Mucosa of rectum (tissue), 2 donors: ENCODE measurements around the gene PFDN6.

Experiments
- H3K27ac ChIP-seq, 2 donors: one replicate each; pipeline ENCODE4 v1.7.0; 2013; ENCODE audit warnings: inconsistent platforms in 2 of 2, low read depth in 2 of 2, low read length in 2 of 2
- H3K27me3 ChIP-seq, 2 donors: one replicate each; pipeline ENCODE4 v1.7.0; 2013; ENCODE audit warnings: low read length in 2 of 2; ENCODE audit not compliant: control insufficient read depth in 2 of 2, insufficient read depth in 2 of 2
- H3K36me3 ChIP-seq, 2 donors: one replicate each; pipeline ENCODE4 v1.7.0; 2013; ENCODE audit warnings: low read length in 2 of 2; ENCODE audit not compliant: control insufficient read depth in 2 of 2, insufficient read depth in 2 of 2
- H3K4me1 ChIP-seq, 2 donors: one replicate each; pipeline ENCODE4 v1.7.0; 2013; ENCODE audit warnings: low read length in 2 of 2, mild to moderate bottlenecking in 1 of 2; ENCODE audit not compliant: control insufficient read depth in 2 of 2, insufficient read depth in 2 of 2
- H3K4me3 ChIP-seq, 2 donors: one replicate each; pipeline ENCODE4 v1.7.0; 2013; ENCODE audit warnings: low read length in 2 of 2
- H3K9ac ChIP-seq, 2 donors: one replicate each; pipeline ENCODE4 v1.7.0; 2013; ENCODE audit warnings: low read length in 2 of 2, low read depth in 1 of 2, mild to moderate bottlenecking in 1 of 2
- H3K9me3 ChIP-seq, 2 donors: one replicate each; pipeline ENCODE4 v1.7.0; 2013; ENCODE audit warnings: low read length in 2 of 2; ENCODE audit not compliant: control insufficient read depth in 2 of 2
- donor health status: healthy.
- donor health status: Normal muscosa, but diverticular disease.

The PFDN6 gene

DNA sequence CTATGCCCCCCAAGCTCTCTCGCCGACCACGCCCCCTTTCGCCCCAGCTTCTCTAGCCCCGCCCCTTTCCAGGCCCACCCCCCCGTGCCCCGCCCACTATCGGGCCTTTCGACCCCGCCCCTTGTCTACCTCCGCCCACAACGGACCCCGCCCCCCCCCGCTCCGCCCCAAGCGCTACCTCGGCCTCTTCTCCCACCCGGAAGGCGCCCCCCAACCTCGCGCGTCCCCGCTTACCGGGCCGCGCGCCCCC lies 27.9 kb downstream of the PFDN6 start:
- Histone ChIP-seq H3K27ac (peak overlapping the region; percentile 84 to 88), H3K4me3 (peak overlapping the region; percentile 70 to 77), H3K27me3 (no peaks in the 10 kb centered on the region), H3K4me1 (peaks cover 53 to 57% of the 10 kb centered on the region in 2 donors), H3K9me3 (no peaks in the 10 kb centered on the region), H3K36me3 (peaks cover 26 to 27% of the 10 kb centered on the region in 2 donors), H3K9ac (peak overlapping the region in 1 of 2 donors; percentile 28)

GRCh38 chr6:33317669-33318425 lies 28.4 kb downstream of the PFDN6 start, which contains the start of gene ZBTB22:
ZBTB22 (minus strand) TSS chr6:33317744; CDS start chr6:33316916, 828 bp downstream.
- Histone ChIP-seq H3K4me3 (peak within 1 kb of the TSS; percentile 77 to 94), H3K27ac (peak within 1 kb of the TSS; percentile 84 to 88), H3K4me1 (peaks cover 49 to 55% of the 10 kb centered on the region in 2 donors), H3K9me3 (no peaks in the 10 kb centered on the region), H3K9ac (peak within 1 kb of the TSS; percentile 74 to 79), H3K27me3 (no peaks in the 10 kb centered on the region), H3K36me3 (peaks cover 26 to 27% of the 10 kb centered on the region in 2 donors)

GRCh38 chr6:33318426-33319073 lies 29.1 kb downstream of the PFDN6 start:
- H3K4me1 ChIP-seq, result peaks cover 52 to 55% of the 10 kb centered on the region in 2 donors

GRCh38 chr6:33319939-33320314 lies 30.5 kb downstream of the PFDN6 start:
- H3K27ac ChIP-seq, result peak overlapping the region in 1 of 2 donors; percentile 32

More at GRCh38 chr6:33318426-33319073, 29.1 kb downstream of the PFDN6 start:
- Histone ChIP-seq H3K27me3 (no peaks in the 10 kb centered on the region), H3K27ac (peak overlapping the region; percentile 84 to 88), H3K9me3 (no peaks in the 10 kb centered on the region), H3K9ac (peak overlapping the region; percentile 74 to 79), H3K4me3 (peak overlapping the region; percentile 77 to 94), H3K36me3 (peaks cover 26 to 27% of the 10 kb centered on the region in 2 donors)

GRCh38 chr6:33320315-33321181 lies 31.1 kb downstream of the PFDN6 start:
- Histone ChIP-seq H3K4me1 (peaks cover 43 to 46% of the 10 kb centered on the region in 2 donors), H3K27ac (peak overlapping the region in 1 of 2 donors; percentile 32), H3K27me3 (no peaks in the 10 kb centered on the region), H3K9me3 (no peaks in the 10 kb centered on the region), H3K36me3 (peaks cover 26 to 27% of the 10 kb centered on the region in 2 donors), H3K4me3 (peak overlapping the region in 1 of 2 donors; percentile 85), H3K9ac (no peak overlapping the region)

More at GRCh38 chr6:33319939-33320314, 30.5 kb downstream of the PFDN6 start:
- Histone ChIP-seq H3K36me3 (peaks cover 26 to 27% of the 10 kb centered on the region in 2 donors), H3K27me3 (no peaks in the 10 kb centered on the region), H3K4me1 (peaks cover 49 to 53% of the 10 kb centered on the region in 2 donors), H3K9ac (no peak overlapping the region), H3K9me3 (no peaks in the 10 kb centered on the region), H3K4me3 (no peak overlapping the region)

DNA sequence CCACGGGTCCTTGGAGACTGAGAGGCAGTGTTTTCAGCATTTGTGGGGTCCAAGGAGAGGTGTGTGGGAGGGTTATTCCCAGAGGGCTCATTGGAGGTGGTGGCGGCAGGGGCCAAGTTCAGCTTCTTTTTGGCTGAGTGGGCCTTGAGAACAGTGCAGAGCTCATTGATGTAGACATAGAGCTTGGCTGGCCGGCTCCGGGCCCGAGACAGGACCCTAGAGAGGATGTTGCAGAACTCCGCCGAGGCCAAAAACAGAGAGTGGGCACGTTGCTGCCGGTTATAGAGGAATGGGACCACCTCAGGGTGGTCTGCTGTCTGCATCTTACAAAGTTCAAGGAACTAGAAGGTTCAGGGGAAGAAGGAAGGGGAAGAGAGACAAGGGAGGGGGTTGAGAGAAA lies 31.8 kb downstream of the PFDN6 start:
- H3K27me3 ChIP-seq, result no peaks in the 10 kb centered on the region
- H3K4me1 ChIP-seq, result peaks cover 40 to 46% of the 10 kb centered on the region in 2 donors
- H3K36me3 ChIP-seq, result peaks cover 26 to 27% of the 10 kb centered on the region in 2 donors
- H3K27ac ChIP-seq, result no peak overlapping the region
- H3K4me3 ChIP-seq, result peak overlapping the region in 1 of 2 donors; percentile 85
- no peaks in the 10 kb centered on the region for H3K9me3 ChIP-seq
- no peak overlapping the region for H3K9ac ChIP-seq

DNA sequence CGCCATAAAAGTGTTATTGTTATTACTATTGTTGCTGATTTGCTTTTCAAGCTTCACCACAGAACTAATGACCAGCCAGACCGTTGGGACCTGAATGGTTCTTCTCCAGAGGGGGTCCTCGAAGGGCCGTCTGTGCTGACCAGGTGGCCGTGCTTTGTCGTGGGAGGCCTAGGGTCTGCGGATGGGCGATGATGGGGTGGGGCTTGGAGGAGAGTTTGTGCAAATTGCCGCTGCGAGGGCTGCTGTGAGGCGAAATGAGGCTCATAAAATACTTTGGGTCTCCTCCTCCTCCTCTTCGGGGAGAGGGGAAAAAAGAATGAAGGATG lies 34.2 kb downstream of the PFDN6 start:
- peaks cover 28 to 38% of the 10 kb centered on the region in 2 donors for H3K4me1 ChIP-seq
- peak overlapping the region; percentile 85 to 96 for H3K4me3 ChIP-seq
- H3K9ac ChIP-seq, result peak overlapping the region; percentile 74

DNA sequence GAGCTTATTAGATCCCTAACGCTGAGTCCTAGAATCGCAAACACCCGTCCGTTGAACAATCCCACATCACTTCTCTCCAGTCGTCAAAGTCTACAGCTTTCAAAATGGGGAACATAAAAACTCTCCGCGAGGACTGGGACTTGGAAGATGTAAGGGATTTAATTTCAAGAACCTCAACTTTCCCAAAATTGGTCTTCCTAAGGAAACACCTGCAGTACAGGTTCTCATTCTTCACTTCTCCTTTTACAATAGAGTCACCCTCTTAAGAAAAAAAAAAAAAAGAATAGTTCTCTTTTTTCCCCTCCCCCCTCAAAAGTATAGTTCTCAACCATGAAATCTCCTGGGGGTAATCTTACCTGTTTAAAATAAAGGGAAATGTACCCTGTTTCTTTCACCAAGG lies 34.7 kb downstream of the PFDN6 start:
- Histone ChIP-seq H3K4me3 (peak overlapping the region; percentile 85 to 96), H3K9me3 (no peaks in the 10 kb centered on the region), H3K9ac (peak overlapping the region; percentile 74), H3K4me1 (peaks cover 25 to 33% of the 10 kb centered on the region in 2 donors), H3K27ac (peak overlapping the region; percentile 86 to 89), H3K36me3 (peaks cover 21% of the 10 kb centered on the region in 2 donors), H3K27me3 (no peaks in the 10 kb centered on the region)

More for the DNA sequence above, 34.2 kb downstream of the PFDN6 start:
- no peaks in the 10 kb centered on the region for H3K9me3 ChIP-seq
- H3K36me3 ChIP-seq, result peaks cover 26% of the 10 kb centered on the region in 2 donors
- peak overlapping the region; percentile 86 to 89 for H3K27ac ChIP-seq
- H3K27me3 ChIP-seq, result no peaks in the 10 kb centered on the region

DNA sequence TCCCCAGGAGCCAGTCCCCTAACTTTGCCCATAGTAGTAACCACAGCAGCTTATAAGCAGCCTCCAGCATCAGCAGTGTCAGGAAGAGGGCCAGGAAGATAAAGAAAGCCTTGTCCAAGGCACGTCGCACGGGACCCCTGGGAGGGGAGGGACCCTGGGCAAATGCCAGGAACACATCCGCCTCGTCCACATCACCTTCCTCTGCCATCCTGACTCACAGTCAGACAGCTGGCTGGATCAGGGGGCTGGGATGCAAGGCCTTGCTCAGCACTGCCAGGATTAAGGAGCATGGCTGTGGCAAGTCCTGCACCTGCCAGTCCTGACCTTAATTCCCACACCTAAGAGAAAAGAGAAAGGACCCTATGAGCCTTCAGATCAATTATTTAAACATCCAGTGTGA lies 39.7 kb downstream of the PFDN6 start:
- Histone ChIP-seq H3K36me3 (no peaks in the 10 kb centered on the region), H3K4me3 (no peak overlapping the region), H3K27me3 (no peaks in the 10 kb centered on the region), H3K9ac (no peak overlapping the region), H3K27ac (no peak overlapping the region), H3K9me3 (no peaks in the 10 kb centered on the region), H3K4me1 (peaks cover under 1% of the 10 kb centered on the region in 2 donors)
